GM10266 (cell line): ENCODE data around the gene ZBTB8A.
A peak's percentile ranks its signal among the peaks of the same experiment; 100 is the strongest.

ENCODE experiments used
- DNase-seq: peaks from one replicate; pipeline ENCODE4 v3.0.0; 2012; ENCODE audit errors: extremely low spot score
- CTCF ChIP-seq: IDR thresholded peaks from 2 replicates; pipeline ENCODE4 v1.5.1; 2012; ENCODE audit warnings: mild to moderate bottlenecking, low read depth; ENCODE audit not compliant: control insufficient read depth, insufficient read depth; ENCODE audit errors: missing control alignments

ZBTB8A gene

GRCh38 chr1:32650248-32650751, 111.1 kb downstream of the ZBTB8A start, which contains the start of gene ZBTB8OS:
TSS of gene ZBTB8OS (minus strand) at chr1:32650550. CDS start at chr1:32650529, 21 bp downstream.
- no peak for TF ChIP-seq CTCF
- DNase-seq, result peak; percentile 86

- TF ChIP-seq CTCF, result no peak
- DNase-seq, result peak; percentile 95
Observed at GRCh38 chr1:32650752-32651460, 111.7 kb downstream of the ZBTB8A start, which contains the start of gene RBBP4. TSS of gene RBBP4 (plus strand) at chr1:32651208. CDS start at chr1:32651307, 99 bp downstream.

GRCh38 chr1:32651461-32652073, 112.3 kb downstream of the ZBTB8A start:
- no peak for DNase-seq
- TF ChIP-seq CTCF, result no peak

- TF ChIP-seq CTCF, result no peak
- no peak for DNase-seq
Observed at GRCh38 chr1:32652244-32652962, 113.2 kb downstream of the ZBTB8A start.
